K562 (cell line): ENCODE results near the gene ABLIM2. TPM values are rescaled to one million over a fixed set of nuclear protein-coding genes. Genes with fewer than 3 reads are reported as not detected.

ENCODE experiments used
- ATAC-seq: fragments of 200-7000 bp; cut with Tn5 transposase; 3 replicates; pipeline ENCODE4 v1.9.1; 2020; ENCODE audit warnings: moderate library complexity
- BruUV-seq: library from RNA; stranded (reverse); fragments of 400-500 nt; replicated peaks from 2 replicates; lab custom pipeline; 2021; lab: Mats Ljungman, UMichigan
- CTCF ChIA-PET: fragments of 300-600 bp; formaldehyde crosslinking; extraction: SDS; loops from one replicate; lab custom pipeline; 2021; ENCODE audit warnings: low intra/inter-chr PET ratio; lab: Yijun Ruan, JAX
- POLR2A ChIA-PET: fragments of 300-600, 350-650 bp; sonication (Branson Sonifier 250); formaldehyde crosslinking; extraction: SDS; loops from one replicate; lab custom pipeline; 2021; ENCODE audit warnings: antibody characterized with exemption, inconsistent platforms; lab: Yijun Ruan, JAX
- DNase-seq, 4 experiments: peaks; one replicate each; pipeline versions ENCODE4 v3.0.0 to v3.0.0-alpha.2; 2011 to 2018; ENCODE audit warnings: low spot score in 3 of 4, mixed read lengths in 3 of 4; ENCODE audit errors: extremely low read depth in 1 of 4
- FAIRE-seq: peaks from 2 replicates; lab custom pipeline; 2011; peaks lifted over from hg19 to GRCh38; lab: Jason Lieb, UNC
- H2AFZ ChIP-seq: 2 replicates; pipeline ENCODE4 v1.6.0; 2011; ENCODE audit warnings: low read depth, low read length, control low read depth, inconsistent platforms
- H3K27ac ChIP-seq: fragments of 200-600 bp; 3 replicates; pipeline ENCODE4 v1.8.0; 2011; ENCODE audit warnings: low read depth, mild to moderate bottlenecking, control low read depth, inconsistent platforms, low read length, moderate library complexity, mixed read lengths; ENCODE audit errors: extremely low read depth
- H3K27me3 ChIP-seq, 2 experiments: fragments of 300-600 bp in 1 of 2; 2 replicates in 1 of 2; 3 replicates in 1 of 2; pipeline versions ENCODE4 v1.6.0 to v1.8.0; 2011; ENCODE audit warnings: inconsistent platforms in 2 of 2, low read length in 2 of 2, mild to moderate bottlenecking in 1 of 2, mixed read lengths in 1 of 2, moderate library complexity in 1 of 2; ENCODE audit not compliant: control insufficient read depth in 2 of 2, insufficient read depth in 2 of 2
- H3K36me3 ChIP-seq: fragments of 300-600 bp; 3 replicates; pipeline ENCODE4 v1.8.0; 2011; ENCODE audit warnings: mild to moderate bottlenecking, low read length, inconsistent platforms; ENCODE audit not compliant: control insufficient read depth, insufficient read depth
- H3K4me1 ChIP-seq, 2 experiments: fragments of 200-600 bp in 1 of 2; replicated peaks in 1 of 2; 2 replicates in 1 of 2; 3 replicates in 1 of 2; pipeline versions ENCODE4 v1.5.1 to v1.8.0; 2011; ENCODE audit warnings: inconsistent platforms in 2 of 2, low read length in 2 of 2, mild to moderate bottlenecking in 1 of 2, mixed read lengths in 1 of 2, moderate library complexity in 1 of 2; ENCODE audit not compliant: control insufficient read depth in 2 of 2, insufficient read depth in 2 of 2
- H3K4me2 ChIP-seq: 2 replicates; pipeline ENCODE4 v1.6.1; 2011; ENCODE audit warnings: low read length, control low read depth, inconsistent platforms, mixed read lengths; ENCODE audit not compliant: insufficient read depth
- H3K4me3 ChIP-seq: fragments of 200-600 bp; sonication (generic), shearing (Covaris generic); 2 replicates; pipeline ENCODE4 v1.5.1; 2016; ENCODE audit warnings: control low read depth, inconsistent platforms
- H3K79me2 ChIP-seq: fragments of 200-600 bp; 3 replicates; pipeline ENCODE4 v1.8.0; 2011; ENCODE audit warnings: low read length, inconsistent platforms; ENCODE audit not compliant: control insufficient read depth, insufficient read depth
- H3K9ac ChIP-seq, 2 experiments: 2 replicates each; pipeline versions ENCODE4 v1.6.0 to v1.6.1; 2011; ENCODE audit warnings: low read depth in 2 of 2, low read length in 2 of 2, control low read depth in 1 of 2, inconsistent platforms in 1 of 2, mild to moderate bottlenecking in 1 of 2, mixed read lengths in 1 of 2; ENCODE audit not compliant: insufficient read depth in 1 of 2
- H3K9me1 ChIP-seq: one replicate; pipeline ENCODE4 v1.6.0; 2011; ENCODE audit warnings: inconsistent platforms, mild to moderate bottlenecking, low read length, moderate library complexity; ENCODE audit not compliant: control insufficient read depth, insufficient read depth
- H3K9me3 ChIP-seq: replicated peaks from 2 replicates; pipeline ENCODE4 v1.5.1; 2011; ENCODE audit warnings: low read depth, low read length, inconsistent platforms; ENCODE audit not compliant: control insufficient read depth, insufficient read depth
- H4K20me1 ChIP-seq: replicated peaks from 2 replicates; pipeline ENCODE4 v1.6.1; 2011; ENCODE audit warnings: low read length, inconsistent platforms, mixed read lengths; ENCODE audit not compliant: control insufficient read depth, insufficient read depth
- ETV5 ChIP-seq: sonication (generic); formaldehyde crosslinking; IDR thresholded peaks from 2 replicates; pipeline ENCODE4 v1.4.0; 2020; ENCODE audit warnings: low read depth, mild to moderate bottlenecking, missing genetic modification reagents
- FOSL1 ChIP-seq: fragments of 200-800 bp; sonication (Bioruptor generic); conservative IDR thresholded peaks from 2 replicates; pipeline ENCODE4 v1.6.1; 2016; ENCODE audit warnings: missing genetic modification characterization, missing compliant biosample characterization
- JUND ChIP-seq, 2 experiments: IDR thresholded peaks; 2 replicates in 1 of 2; 3 replicates in 1 of 2; pipeline ENCODE4 v1.6.1; 2011; ENCODE audit warnings: borderline replicate concordance in 2 of 2, low read depth in 2 of 2, low read length in 2 of 2, improper control_type of control experiment in 1 of 2, missing biosample characterization in 1 of 2, missing genetic modification characterization in 1 of 2, missing genetic modification reagents in 1 of 2
- MEIS2 ChIP-seq: fragments of 450-650 bp; IDR thresholded peaks from 2 replicates; pipeline ENCODE4 v1.6.1; 2014; ENCODE audit warnings: mild to moderate bottlenecking; ENCODE audit not compliant: partially characterized antibody
- NFE2 ChIP-seq: IDR thresholded peaks from 2 replicates; pipeline ENCODE4 v1.6.1; 2014; ENCODE audit warnings: antibody characterized with exemption, low read depth
- PRDM10 ChIP-seq: fragments of 450-650 bp; IDR thresholded peaks from 2 replicates; pipeline ENCODE4 v1.6.1; 2018; ENCODE audit not compliant: partially characterized antibody
- ZNF143 ChIP-seq: sonication (generic); formaldehyde crosslinking; IDR thresholded peaks from 2 replicates; pipeline ENCODE4 v1.9.0; 2022; ENCODE audit warnings: mild to moderate bottlenecking, missing genetic modification reagents
- WGBS: fragments of 100-300 bp; shearing (Covaris generic); methylation state at CpG from one replicate; pipeline ENCODE4 v1.1.6; 2016; ENCODE audit warnings: low coverage, mixed read lengths; ENCODE audit not compliant: insufficient coverage; ENCODE audit errors: missing lambda C conversion rate; 5-methylcytosine and 5-hydroxymethylcytosine counted together
- in situ Hi-C: fragments of 300-500 bp; cut with MboI; formaldehyde crosslinking; loops from 4 replicates; pipeline ENCODE4 v1.15.0; 2018; ENCODE audit warnings: inconsistent platforms, mixed read lengths
- intact Hi-C: fragments of 100-400 bp; cut with micrococcal nuclease; formaldehyde crosslinking; loops from 2 replicates; pipeline ENCODE4 v1.14.2; 2022
- polyA plus RNA-seq, 8 experiments: library from polyadenylated mRNA; depleted of rRNA in 4 of 8; stranded (reverse) in 5 of 8; unstranded in 3 of 8; fragments of >200 nt; fragmentation: Nextera tagmentation in 2 of 8; fragmentation: Illumina TruSeq in 1 of 8; extraction: Ambion mirVana in 2 of 8; extraction: Trizol in 1 of 8; gene quantifications; 2 replicates each; pipeline versions ENCODE4 v1.2.1 to v1.2.3, GENCODE V29; 2011 to 2014; ENCODE audit warnings: inconsistent platforms in 1 of 8, missing spikeins in 1 of 8
- total RNA-seq, 7 experiments: library from RNA; depleted of rRNA in 6 of 7; stranded (reverse); fragments of >200 nt in 6 of 7; fragmentation: Illumina TruSeq in 2 of 7; extraction: Trizol in 2 of 7; gene quantifications; 2 replicates each; pipeline versions ENCODE4 v1.2.1 to v1.2.3, GENCODE V29; 2011 to 2021; ENCODE audit warnings: low replicate concordance in 1 of 7

Gene ABLIM2
- total and polyA plus RNA-seq, 9 of the 15 experiments (the other 6 are each of a cell fraction or from before 2014, with no cell fraction given) = not detected

- H3K79me2 ChIP-seq = no peaks in the 10 kb centered on the region
- H3K4me3 ChIP-seq = no peak overlapping the region
- no peaks in the 10 kb centered on the region for H3K9me1 ChIP-seq
- no peak overlapping the region for H2AFZ ChIP-seq
- H3K27ac ChIP-seq = no peak overlapping the region
- BruUV-seq = no TSS peak
- peaks cover 0 to 50% of the 10 kb centered on the region in 2 experiments; a peak in 2 of 5 replicates for H3K27me3 ChIP-seq
- no peak overlapping the region for H3K4me2 ChIP-seq
- H3K36me3 ChIP-seq = no peaks in the 10 kb centered on the region
- no peaks in the 10 kb centered on the region; the same call in 1 of the 2 replicates for H4K20me1 ChIP-seq
- CTCF ChIA-PET = no interaction called here
- peak; percentile 25 for TF ChIP-seq MEIS2
- TF ChIP-seq JUND (IDR thresholded peaks at IDR 0.05; ENCODE audit: borderline replicate concordance, low read depth, low read length) = peak; percentile 13; the same call in 1 of the 2 replicates
- TF ChIP-seq JUND (tag; IDR thresholded peaks at IDR 0.05; ENCODE audit: borderline replicate concordance, low read depth, low read length) = no peak
- no peak for TF ChIP-seq ZNF143 (CRISPR knock-in tag)
- peak; percentile 42; the same call in 1 of the 2 replicates for TF ChIP-seq FOSL1 (tag)
- no peak for TF ChIP-seq ETV5
- TF ChIP-seq PRDM10 = peak; percentile 40
- TF ChIP-seq NFE2 = 0 out of 2 replicates have a peak, but pooled peaks have one; percentile 21
- TF ChIP-seq, all 486 proteins: peak for 5
- WGBS = 5% methylated on average over 19 of the region's 20 CpGs
- Histone ChIP-seq H3K9me3 (no peaks in the 10 kb centered on the region), H3K4me1 (peaks cover 18 to 26% of the 10 kb centered on the region in 2 experiments), H3K9ac (no peak overlapping the region)
- in situ Hi-C loops (no loop called here), intact Hi-C loops (no loop called here)
- peak in 1 of 4 experiments; percentile 7 for DNase-seq
- POLR2A ChIA-PET = interaction anchor here (1.9 kb wide), 1 partner anchor 19 kb away, joined by 6 read pairs; no protein-coding TSS in a partner anchor
- ATAC-seq = no peak
- FAIRE-seq = no peak
Measured at GRCh38 chr4:8195841-8196458, 37.3 kb upstream of the ABLIM2 start.
